AG10803 (cell line): ENCODE results near the gene ADARB2.
"Not testable (repeated sequence)": the region's sequence is repeated elsewhere in the genome, so short reads cannot be mapped to it uniquely, and the experiment has no call there.

Experiments
- DNase-seq: peaks from one replicate; pipeline ENCODE4 v3.0.0; 2010; ENCODE audit warnings: low read depth
- H3K4me3 ChIP-seq: 2 replicates; pipeline ENCODE4 v1.5.1; 2011; ENCODE audit warnings: mild to moderate bottlenecking, low read length, control low read depth
- TF ChIP-seq, protein P1 (sequence below): conservative IDR thresholded peaks from 2 replicates; pipeline ENCODE4 v1.5.1; 2011; ENCODE audit warnings: mild to moderate bottlenecking, low read length, control low read depth, inconsistent platforms

The ADARB2 gene

DNA sequence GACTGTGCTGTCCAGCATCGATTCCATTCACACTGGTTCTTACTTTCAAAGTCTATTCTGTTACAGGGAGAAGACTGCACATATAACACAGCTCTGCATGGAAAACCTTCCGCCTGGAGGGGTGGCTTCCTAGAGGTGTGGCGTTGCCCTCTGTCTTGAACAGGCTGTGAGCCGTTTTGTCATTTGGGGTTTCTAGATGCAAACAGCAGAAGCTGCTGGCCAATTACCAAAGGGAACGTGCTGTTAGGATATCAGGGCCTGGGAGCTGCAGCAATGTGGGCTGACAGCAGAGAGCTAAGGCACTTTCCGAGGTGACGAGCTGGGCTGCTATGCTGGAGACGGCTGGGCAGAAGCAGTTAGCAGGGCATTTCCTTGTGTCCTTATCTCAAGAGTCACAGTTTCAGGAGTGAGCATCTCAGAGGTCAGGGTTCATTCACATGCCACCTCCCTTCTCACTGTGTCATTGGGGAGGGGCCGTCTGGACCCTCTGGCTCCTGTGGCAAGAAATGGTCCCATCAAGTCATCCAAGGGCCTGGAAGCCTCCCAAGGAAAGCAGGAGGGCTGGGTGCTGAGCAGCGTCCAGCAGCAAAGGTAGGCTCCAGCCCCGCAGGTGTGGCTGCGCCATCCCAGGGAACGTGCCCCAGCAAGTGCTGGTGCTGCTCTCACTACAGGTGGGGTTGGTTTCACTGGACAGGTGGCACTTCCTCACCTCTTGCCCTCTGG is 574.7 kb downstream of the ADARB2 start:
- no peak overlapping the region for H3K4me3 ChIP-seq
- TF ChIP-seq, protein P1, sequence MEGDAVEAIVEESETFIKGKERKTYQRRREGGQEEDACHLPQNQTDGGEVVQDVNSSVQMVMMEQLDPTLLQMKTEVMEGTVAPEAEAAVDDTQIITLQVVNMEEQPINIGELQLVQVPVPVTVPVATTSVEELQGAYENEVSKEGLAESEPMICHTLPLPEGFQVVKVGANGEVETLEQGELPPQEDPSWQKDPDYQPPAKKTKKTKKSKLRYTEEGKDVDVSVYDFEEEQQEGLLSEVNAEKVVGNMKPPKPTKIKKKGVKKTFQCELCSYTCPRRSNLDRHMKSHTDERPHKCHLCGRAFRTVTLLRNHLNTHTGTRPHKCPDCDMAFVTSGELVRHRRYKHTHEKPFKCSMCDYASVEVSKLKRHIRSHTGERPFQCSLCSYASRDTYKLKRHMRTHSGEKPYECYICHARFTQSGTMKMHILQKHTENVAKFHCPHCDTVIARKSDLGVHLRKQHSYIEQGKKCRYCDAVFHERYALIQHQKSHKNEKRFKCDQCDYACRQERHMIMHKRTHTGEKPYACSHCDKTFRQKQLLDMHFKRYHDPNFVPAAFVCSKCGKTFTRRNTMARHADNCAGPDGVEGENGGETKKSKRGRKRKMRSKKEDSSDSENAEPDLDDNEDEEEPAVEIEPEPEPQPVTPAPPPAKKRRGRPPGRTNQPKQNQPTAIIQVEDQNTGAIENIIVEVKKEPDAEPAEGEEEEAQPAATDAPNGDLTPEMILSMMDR, result no peak
- DNase-seq, result no peak

DNA sequence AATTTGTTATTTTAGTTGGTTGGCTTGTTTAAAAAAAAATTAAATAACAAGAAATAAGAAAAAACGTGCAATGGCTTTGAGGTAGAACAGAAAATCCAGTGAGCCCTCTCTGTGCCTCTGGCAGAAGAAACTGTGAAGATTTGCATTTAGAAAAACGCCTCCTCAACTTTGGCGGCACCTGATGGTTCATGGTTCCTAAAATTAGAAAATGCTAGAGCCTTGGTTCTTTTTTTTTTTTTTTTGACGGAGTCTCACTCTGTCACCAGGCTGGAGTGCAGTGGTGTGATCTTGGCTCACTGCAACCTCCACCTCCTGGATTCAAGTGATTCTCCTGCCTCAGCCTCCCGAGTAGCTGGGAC is 576.0 kb downstream of the ADARB2 start:
- not testable (repeated sequence) for DNase-seq, H3K4me3 ChIP-seq

DNA sequence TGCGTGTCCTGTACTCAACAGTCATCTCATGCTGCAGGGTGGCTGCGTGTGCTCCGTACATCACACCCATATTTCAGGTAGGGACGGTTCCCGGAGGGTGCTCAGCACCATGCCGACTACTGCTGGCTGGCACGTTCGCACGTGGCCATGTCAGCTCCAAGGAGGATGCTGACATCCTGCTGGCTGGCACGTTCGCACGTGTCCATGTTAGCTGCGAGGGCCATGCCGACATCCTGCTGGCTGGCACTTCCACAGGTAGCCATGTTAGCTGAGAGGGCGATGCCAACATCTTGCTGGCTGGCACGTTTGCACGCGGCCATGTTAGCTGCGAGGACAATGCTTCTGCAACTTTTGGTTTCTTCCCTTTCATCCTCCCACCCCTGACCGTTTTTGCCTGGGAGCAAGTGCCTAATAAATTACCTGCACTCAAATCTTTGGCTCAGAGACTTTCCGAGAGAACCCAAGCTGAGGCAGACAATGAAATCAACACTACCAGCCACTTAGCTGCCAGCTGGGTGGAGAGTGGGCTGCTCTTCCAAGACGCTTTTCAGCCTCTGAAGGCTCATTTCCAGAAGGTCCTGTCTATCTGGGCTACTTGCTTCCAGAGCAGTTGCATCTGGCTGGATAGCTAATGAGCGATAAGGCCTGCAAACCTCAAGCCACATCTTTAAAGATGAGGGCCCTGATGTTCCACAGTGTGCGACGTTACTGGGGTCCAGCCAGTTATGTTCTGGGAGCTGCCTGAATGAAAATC is 576.6 kb downstream of the ADARB2 start:
- TF ChIP-seq, protein P1, result no peak
- DNase-seq, result no peak

DNA sequence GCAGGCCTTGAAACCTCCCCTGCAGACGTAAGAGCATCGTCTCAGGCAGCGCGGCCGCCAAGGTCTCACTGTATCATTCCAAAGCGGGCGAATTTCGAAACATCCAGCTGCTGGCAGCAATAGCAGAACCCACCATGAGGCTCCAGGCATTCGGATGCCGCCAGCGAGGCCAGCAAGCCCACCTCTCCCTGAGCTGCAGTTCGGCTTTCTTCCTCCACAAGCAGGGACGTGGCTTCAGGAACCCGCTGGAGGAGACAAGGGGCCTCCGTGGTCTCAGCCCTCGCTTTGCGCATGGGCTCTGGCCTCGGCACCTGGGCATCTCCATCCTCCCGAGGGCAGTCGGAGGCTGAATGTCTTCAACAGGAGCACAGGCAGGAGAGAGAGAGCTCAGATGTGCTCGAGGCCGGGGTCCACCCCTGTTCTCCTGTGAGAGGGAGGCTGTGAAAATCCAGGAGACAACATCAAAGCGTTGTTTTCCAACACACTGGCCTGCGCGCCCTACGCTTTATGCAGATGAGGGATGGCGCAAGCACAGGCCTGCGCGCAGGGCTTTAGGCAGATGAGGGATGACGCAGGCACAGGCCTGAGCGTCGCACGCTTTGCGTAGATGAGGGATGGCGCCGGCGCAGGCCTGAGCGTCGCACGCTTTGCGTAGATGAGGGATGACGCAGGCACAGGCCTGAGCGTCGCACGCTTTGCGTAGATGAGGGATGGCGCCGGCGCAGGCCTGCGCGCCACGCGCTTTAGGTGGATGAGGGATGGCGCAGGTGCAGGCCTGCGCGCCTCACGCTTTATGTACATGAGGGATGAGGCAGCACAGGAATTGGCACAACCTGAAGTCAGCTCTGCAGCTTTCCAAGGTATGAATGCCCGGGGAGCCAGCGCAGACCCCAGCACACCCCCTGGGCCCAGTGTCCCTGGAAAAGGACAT is 577.9 kb downstream of the ADARB2 start:
- no peak for DNase-seq
- H3K4me3 ChIP-seq, result no peak overlapping the region
- TF ChIP-seq, protein P1, result no peak

More for the DNA sequence above, 576.6 kb downstream of the ADARB2 start:
- H3K4me3 ChIP-seq, result no peak overlapping the region

DNA sequence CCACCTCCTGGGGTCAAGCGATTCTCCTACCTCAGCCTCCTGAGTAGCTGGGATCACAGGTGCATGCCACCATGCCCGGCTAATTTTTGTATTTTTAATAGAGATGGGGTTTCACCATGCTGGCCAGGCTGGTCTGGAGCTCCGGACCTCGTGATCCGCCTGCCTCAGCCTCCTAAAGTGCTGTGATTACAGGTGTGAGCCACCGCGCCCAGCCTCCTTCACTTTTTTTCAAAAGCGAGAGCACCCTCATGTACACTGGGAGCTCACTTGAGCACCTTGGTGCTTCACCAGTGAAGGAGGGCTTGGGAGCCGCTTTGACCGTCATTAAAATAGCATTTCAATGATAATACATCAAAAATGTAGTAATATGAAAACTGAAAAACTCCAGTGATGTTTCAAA is 578.8 kb downstream of the ADARB2 start:
- not testable (repeated sequence) for DNase-seq

DNA sequence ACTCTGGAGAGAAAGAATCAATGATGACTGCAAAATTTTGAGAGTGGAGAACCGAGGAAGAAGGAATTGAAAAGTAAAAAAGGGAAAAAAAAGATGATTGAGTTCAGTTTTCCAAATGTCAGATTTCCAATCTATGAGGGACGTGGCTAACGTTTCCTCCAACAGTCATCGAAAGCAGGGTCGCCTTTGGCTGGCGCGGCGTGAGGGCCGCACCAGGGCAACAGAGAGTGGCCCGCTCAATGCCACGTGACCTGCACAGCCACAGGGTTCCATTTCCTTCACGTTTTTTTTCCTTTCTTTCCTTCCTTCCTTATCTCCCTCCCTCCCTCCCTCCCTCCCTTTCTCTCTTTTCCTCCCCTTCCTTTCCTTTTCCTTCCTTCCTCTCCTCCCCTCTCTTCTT is 579.3 kb downstream of the ADARB2 start:
- H3K4me3 ChIP-seq, result no peak overlapping the region
- no peak for DNase-seq

More for the DNA sequence above, 578.8 kb downstream of the ADARB2 start:
- not testable (repeated sequence) for H3K4me3 ChIP-seq

DNA sequence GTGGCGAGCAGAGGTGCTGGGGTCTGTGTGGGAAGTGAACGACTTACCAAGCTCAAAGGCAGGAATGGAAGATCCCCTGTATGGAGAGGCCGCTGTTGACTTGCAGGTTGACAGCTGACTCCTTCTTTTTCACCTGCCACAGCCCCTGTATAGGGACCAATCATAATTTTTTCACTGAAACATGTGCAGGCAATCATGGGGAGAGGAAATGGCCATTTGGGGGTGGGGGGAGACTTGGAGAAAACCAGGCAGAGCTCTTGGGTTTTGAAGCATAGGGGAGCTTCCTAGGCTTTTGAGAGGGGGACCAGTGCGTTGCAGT is 579.8 kb downstream of the ADARB2 start:
- TF ChIP-seq, protein P1, result no peak
- DNase-seq, result no peak
- H3K4me3 ChIP-seq, result no peak overlapping the region

More for the DNA sequence above, 579.3 kb downstream of the ADARB2 start:
- TF ChIP-seq, protein P1, result no peak
